Left ventricle myocardium inferior (tissue), 1 donor: ENCODE results near the gene CNTNAP2. TPM values are rescaled to one million over a fixed set of nuclear protein-coding genes. Genes with fewer than 3 reads are reported as not detected.

Experiments used
- DNase-seq: peaks from one replicate; pipeline ENCODE4 v3.0.0-alpha.2; 2020
- H3K27ac ChIP-seq: fragments of 200-600 bp; replicated peaks from 2 replicates; pipeline ENCODE4 v1.8.0; 2021
- H3K27me3 ChIP-seq: fragments of 200-600 bp; 2 replicates; pipeline ENCODE4 v1.8.0; 2021; ENCODE audit warnings: low read depth
- H3K36me3 ChIP-seq: fragments of 200-600 bp; 2 replicates; pipeline ENCODE4 v1.8.0; 2021
- H3K4me1 ChIP-seq: fragments of 200-600 bp; 2 replicates; pipeline ENCODE4 v1.8.0; 2021
- H3K4me3 ChIP-seq: fragments of 200-600 bp; 2 replicates; pipeline ENCODE4 v1.8.0; 2021; ENCODE audit warnings: mild to moderate bottlenecking, moderate library complexity
- H3K9me3 ChIP-seq: fragments of 200-600 bp; replicated peaks from 2 replicates; pipeline ENCODE4 v1.8.0; 2021
- intact Hi-C: fragments of 100-400 bp; cut with micrococcal nuclease; formaldehyde crosslinking; loops from one replicate; pipeline ENCODE4 v1.11.0; 2022
- total RNA-seq: library from RNA; stranded (reverse); fragmentation: NEBNext Ultra II Directional; extraction: Animal tissue kit (Norgen Biotek cat#: 25700); gene quantifications from one replicate; pipeline ENCODE4 v1.2.1, GENCODE V29; 2021
- TF ChIP-seq, protein P1 (sequence below): fragments of 200-600 bp; IDR thresholded peaks from 2 replicates; pipeline ENCODE4 v1.8.0; 2021; ENCODE audit warnings: antibody characterized with exemption, mild to moderate bottlenecking, borderline replicate concordance
- donor health status: DM: no; HTN: yes; CAD: no; lungs with severe emphysema.

CNTNAP2 gene
- total RNA-seq, 1 donor from 2014 or later = 0.99 TPM

- Histone ChIP-seq H3K4me3 (no peak overlapping the region), H3K4me1 (no peaks in the 10 kb centered on the region), H3K36me3 (no peaks in the 10 kb centered on the region), H3K9me3 (no peaks in the 10 kb centered on the region), H3K27ac (no peak overlapping the region), H3K27me3 (no peaks in the 10 kb centered on the region)
- TF ChIP-seq, protein P1, sequence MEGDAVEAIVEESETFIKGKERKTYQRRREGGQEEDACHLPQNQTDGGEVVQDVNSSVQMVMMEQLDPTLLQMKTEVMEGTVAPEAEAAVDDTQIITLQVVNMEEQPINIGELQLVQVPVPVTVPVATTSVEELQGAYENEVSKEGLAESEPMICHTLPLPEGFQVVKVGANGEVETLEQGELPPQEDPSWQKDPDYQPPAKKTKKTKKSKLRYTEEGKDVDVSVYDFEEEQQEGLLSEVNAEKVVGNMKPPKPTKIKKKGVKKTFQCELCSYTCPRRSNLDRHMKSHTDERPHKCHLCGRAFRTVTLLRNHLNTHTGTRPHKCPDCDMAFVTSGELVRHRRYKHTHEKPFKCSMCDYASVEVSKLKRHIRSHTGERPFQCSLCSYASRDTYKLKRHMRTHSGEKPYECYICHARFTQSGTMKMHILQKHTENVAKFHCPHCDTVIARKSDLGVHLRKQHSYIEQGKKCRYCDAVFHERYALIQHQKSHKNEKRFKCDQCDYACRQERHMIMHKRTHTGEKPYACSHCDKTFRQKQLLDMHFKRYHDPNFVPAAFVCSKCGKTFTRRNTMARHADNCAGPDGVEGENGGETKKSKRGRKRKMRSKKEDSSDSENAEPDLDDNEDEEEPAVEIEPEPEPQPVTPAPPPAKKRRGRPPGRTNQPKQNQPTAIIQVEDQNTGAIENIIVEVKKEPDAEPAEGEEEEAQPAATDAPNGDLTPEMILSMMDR = no peak
- no peak for DNase-seq
- intact Hi-C loops = no loop called here
Measured at GRCh38 chr7:147896121-147896520, 1779.5 kb downstream of the CNTNAP2 start.

DNA sequence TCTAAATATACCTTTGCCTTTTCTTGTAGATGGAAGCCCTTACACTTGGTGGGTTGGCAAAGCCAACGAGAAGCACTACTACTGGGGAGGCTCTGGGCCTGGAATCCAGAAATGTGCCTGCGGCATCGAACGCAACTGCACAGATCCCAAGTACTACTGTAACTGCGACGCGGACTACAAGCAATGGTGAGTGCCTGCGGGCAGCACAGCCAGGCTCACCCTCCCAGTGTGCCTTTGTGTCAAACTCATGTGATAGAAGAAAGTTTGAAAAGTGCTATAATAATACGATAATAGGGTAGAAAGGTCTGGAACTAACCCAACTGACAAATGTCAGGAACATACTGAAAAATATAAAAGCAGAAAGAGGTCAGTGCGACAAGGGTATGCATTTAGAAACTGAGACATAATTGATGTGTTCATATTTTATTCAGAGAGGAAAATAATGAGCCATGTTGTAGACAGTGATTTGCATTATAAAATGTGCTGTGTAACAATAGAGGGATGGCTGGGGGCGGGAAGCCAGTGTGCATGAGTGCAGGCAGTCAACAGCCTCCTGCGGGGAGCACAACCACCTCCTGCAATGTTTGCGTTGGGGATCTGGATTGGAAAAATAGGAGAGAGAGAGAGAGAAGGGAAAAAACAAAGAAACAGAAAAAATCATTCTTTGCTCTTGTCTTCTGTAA lies 1787.1 kb downstream of the CNTNAP2 start:
- no peak overlapping the region for H3K27ac ChIP-seq
- no peaks in the 10 kb centered on the region for H3K36me3 ChIP-seq
- no peak overlapping the region for H3K4me3 ChIP-seq
- H3K27me3 ChIP-seq = no peaks in the 10 kb centered on the region
- TF ChIP-seq, protein P1 = no peak
- H3K9me3 ChIP-seq = no peaks in the 10 kb centered on the region
- no peak for DNase-seq
- intact Hi-C loops = no loop called here
- H3K4me1 ChIP-seq = no peaks in the 10 kb centered on the region

DNA sequence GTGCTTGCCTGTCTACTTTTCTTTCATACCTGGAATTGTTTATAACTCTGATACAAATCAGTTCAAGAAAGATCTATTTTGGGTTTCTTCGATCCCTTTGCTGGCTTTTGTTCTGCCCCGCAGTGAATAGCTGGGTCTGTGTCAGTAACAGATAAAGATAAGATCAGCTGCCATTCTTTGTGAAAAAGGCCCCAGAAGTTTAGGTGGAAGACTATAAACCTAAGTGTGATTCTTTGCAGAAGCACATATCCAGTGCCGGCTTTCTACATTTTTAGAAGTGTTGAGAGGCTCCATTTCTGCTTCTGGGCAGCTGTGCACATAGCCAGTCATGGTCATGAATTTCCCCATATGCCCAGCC lies 1787.6 kb downstream of the CNTNAP2 start:
- Histone ChIP-seq H3K4me3 (no peak overlapping the region), H3K27ac (no peak overlapping the region), H3K27me3 (no peaks in the 10 kb centered on the region), H3K9me3 (no peaks in the 10 kb centered on the region), H3K4me1 (no peaks in the 10 kb centered on the region), H3K36me3 (no peaks in the 10 kb centered on the region)
- TF ChIP-seq, protein P1 = no peak
- no peak for DNase-seq
- intact Hi-C loops = no loop called here

GRCh38 chr7:147909431-147910148 lies 1793.0 kb downstream of the CNTNAP2 start:
- H3K4me3 ChIP-seq = no peak overlapping the region
- no peaks in the 10 kb centered on the region for H3K27me3 ChIP-seq
- H3K27ac ChIP-seq = no peak overlapping the region
- TF ChIP-seq, protein P1 = no peak
- no peaks in the 10 kb centered on the region for H3K4me1 ChIP-seq
- H3K9me3 ChIP-seq = no peaks in the 10 kb centered on the region
- no peak for DNase-seq
- H3K36me3 ChIP-seq = no peaks in the 10 kb centered on the region
- intact Hi-C loops = no loop called here

GRCh38 chr7:147911201-147911601 lies 1794.6 kb downstream of the CNTNAP2 start:
- intact Hi-C loops = no loop called here
- Histone ChIP-seq H3K36me3 (no peaks in the 10 kb centered on the region), H3K27ac (no peak overlapping the region), H3K4me1 (no peaks in the 10 kb centered on the region), H3K27me3 (no peaks in the 10 kb centered on the region), H3K9me3 (no peaks in the 10 kb centered on the region), H3K4me3 (no peak overlapping the region)
- DNase-seq = no peak
- TF ChIP-seq, protein P1 = no peak
